ENCODE data around the gene OSBPL1A. TPM values are rescaled to one million over a fixed set of nuclear protein-coding genes. Genes with fewer than 3 reads are reported as not detected.

Gene OSBPL1A
- total RNA-seq, 1 donor from 2014 or later, result 18.3 TPM

DNA sequence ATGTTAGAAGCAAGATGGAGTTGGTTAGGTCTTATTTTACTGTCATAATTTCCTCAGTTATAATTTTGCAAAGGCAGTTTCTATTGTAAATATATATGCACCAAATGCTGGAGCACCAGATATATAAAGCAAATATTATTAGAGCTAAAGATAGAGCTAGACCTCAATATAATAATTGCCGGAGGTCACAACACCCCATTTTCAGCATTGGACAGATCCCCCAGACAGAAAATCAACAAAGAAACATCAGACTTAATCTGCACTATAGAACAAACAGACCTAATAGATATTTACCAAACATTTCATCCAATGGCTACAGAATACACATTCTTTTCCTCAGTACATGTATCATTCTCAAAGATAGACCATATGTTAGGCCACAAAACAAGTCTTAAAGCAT lies 143.6 kb downstream of the OSBPL1A start:
- H3K36me3 ChIP-seq (ENCODE audit: control insufficient read depth, insufficient read depth, low read length), result no peaks in the 10 kb centered on the region
- no peak overlapping the region for H3K4me3 ChIP-seq (ENCODE audit: low read depth, low read length)
- TF ChIP-seq, protein P1, sequence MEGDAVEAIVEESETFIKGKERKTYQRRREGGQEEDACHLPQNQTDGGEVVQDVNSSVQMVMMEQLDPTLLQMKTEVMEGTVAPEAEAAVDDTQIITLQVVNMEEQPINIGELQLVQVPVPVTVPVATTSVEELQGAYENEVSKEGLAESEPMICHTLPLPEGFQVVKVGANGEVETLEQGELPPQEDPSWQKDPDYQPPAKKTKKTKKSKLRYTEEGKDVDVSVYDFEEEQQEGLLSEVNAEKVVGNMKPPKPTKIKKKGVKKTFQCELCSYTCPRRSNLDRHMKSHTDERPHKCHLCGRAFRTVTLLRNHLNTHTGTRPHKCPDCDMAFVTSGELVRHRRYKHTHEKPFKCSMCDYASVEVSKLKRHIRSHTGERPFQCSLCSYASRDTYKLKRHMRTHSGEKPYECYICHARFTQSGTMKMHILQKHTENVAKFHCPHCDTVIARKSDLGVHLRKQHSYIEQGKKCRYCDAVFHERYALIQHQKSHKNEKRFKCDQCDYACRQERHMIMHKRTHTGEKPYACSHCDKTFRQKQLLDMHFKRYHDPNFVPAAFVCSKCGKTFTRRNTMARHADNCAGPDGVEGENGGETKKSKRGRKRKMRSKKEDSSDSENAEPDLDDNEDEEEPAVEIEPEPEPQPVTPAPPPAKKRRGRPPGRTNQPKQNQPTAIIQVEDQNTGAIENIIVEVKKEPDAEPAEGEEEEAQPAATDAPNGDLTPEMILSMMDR (IDR thresholded peaks at IDR 0.05; ENCODE audit: insufficient read depth, low read length, poor library complexity, severe bottlenecking), result no peak
- no peaks in the 10 kb centered on the region for H3K27me3 ChIP-seq (ENCODE audit: control insufficient read depth, insufficient read depth, low read length)
- DNase-seq (ENCODE audit: low read depth), result no peak

GRCh38 chr18:24249716-24250115 lies 147.9 kb downstream of the OSBPL1A start:
- TF ChIP-seq, protein P1 (IDR thresholded peaks at IDR 0.05; ENCODE audit: insufficient read depth, low read length, poor library complexity, severe bottlenecking), result no peak
- H3K4me3 ChIP-seq (ENCODE audit: low read depth, low read length), result no peak overlapping the region
- DNase-seq (ENCODE audit: low read depth), result no peak
- no peaks in the 10 kb centered on the region for H3K36me3 ChIP-seq (ENCODE audit: control insufficient read depth, insufficient read depth, low read length)
- no peaks in the 10 kb centered on the region for H3K27me3 ChIP-seq (ENCODE audit: control insufficient read depth, insufficient read depth, low read length)

- no peak for DNase-seq (ENCODE audit: low read depth)
- TF ChIP-seq, protein P1 (IDR thresholded peaks at IDR 0.05; ENCODE audit: insufficient read depth, low read length, poor library complexity, severe bottlenecking), result no peak
- Histone ChIP-seq H3K36me3 (ENCODE audit: control insufficient read depth, insufficient read depth, low read length) (no peaks in the 10 kb centered on the region), H3K4me3 (ENCODE audit: low read depth, low read length) (no peak overlapping the region), H3K27me3 (ENCODE audit: control insufficient read depth, insufficient read depth, low read length) (no peaks in the 10 kb centered on the region)
Measured at GRCh38 chr18:24248359-24248758, 149.3 kb downstream of the OSBPL1A start.

DNA sequence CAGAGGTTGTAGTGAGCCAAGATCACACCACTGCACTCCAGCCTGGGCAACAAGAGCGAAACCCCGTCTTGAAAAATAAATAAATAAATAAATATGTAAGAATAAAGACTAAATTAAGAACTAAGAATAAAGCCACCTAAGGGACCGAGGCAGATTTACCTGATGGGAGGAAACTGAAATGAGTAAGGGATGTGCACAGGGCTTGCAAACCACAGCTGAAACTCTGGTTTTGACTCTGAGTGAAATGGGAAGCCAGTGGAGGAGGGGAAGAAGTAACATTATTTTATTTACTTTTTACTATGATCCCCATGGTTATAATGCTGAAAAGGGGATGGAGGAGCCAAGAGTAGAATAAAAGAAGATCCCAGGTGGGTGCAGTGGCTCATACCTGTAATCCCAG lies 151.5 kb downstream of the OSBPL1A start:
- TF ChIP-seq, protein P1 (IDR thresholded peaks at IDR 0.05; ENCODE audit: insufficient read depth, low read length, poor library complexity, severe bottlenecking), result no peak
- H3K36me3 ChIP-seq (ENCODE audit: control insufficient read depth, insufficient read depth, low read length), result no peaks in the 10 kb centered on the region
- DNase-seq (ENCODE audit: low read depth), result no peak
- H3K27me3 ChIP-seq (ENCODE audit: control insufficient read depth, insufficient read depth, low read length), result no peaks in the 10 kb centered on the region
- H3K4me3 ChIP-seq (ENCODE audit: low read depth, low read length), result no peak overlapping the region

GRCh38 chr18:24244698-24245097 lies 152.9 kb downstream of the OSBPL1A start:
- DNase-seq (ENCODE audit: low read depth), result no peak
- H3K4me3 ChIP-seq (ENCODE audit: low read depth, low read length), result no peak overlapping the region
- no peaks in the 10 kb centered on the region for H3K36me3 ChIP-seq (ENCODE audit: control insufficient read depth, insufficient read depth, low read length)
- TF ChIP-seq, protein P1 (IDR thresholded peaks at IDR 0.05; ENCODE audit: insufficient read depth, low read length, poor library complexity, severe bottlenecking), result no peak
- H3K27me3 ChIP-seq (ENCODE audit: control insufficient read depth, insufficient read depth, low read length), result no peaks in the 10 kb centered on the region

DNA sequence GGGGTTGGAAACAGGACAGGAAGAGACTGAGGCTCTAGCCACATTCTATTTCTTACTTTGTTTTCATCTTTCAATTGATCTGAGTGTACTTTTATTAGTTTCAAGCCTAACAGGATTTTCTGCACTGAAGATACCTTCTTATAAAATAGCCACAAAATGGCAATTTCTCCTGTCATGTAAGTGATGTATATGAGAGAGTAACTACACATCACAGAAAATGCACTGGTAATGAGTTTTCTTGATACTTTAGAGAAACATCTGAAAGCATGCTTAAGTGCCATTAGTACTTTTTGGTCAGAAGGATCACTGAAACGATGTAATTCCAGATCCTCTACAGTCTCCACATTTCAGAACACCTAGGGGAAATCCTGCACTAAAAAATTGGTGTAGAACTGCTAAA lies 153.9 kb downstream of the OSBPL1A start:
- TF ChIP-seq, protein P1 (IDR thresholded peaks at IDR 0.05; ENCODE audit: insufficient read depth, low read length, poor library complexity, severe bottlenecking), result no peak
- no peaks in the 10 kb centered on the region for H3K27me3 ChIP-seq (ENCODE audit: control insufficient read depth, insufficient read depth, low read length)
- H3K4me3 ChIP-seq (ENCODE audit: low read depth, low read length), result no peak overlapping the region
- no peaks in the 10 kb centered on the region for H3K36me3 ChIP-seq (ENCODE audit: control insufficient read depth, insufficient read depth, low read length)
- DNase-seq (ENCODE audit: low read depth), result no peak

All from kidney epithelial cell (primary cell).